Bronchial epithelial cell (primary cell): Measurements from ENCODE around the gene OR51E2. TPM values are rescaled to one million over a fixed set of nuclear protein-coding genes. Genes with fewer than 3 reads are reported as not detected.

Experiments used
- DNase-seq: peaks from one replicate; pipeline ENCODE4 v3.0.0-alpha.2; 2010; ENCODE audit warnings: low read depth
- FAIRE-seq: peaks from 2 replicates; lab custom pipeline; 2011; peaks lifted over from hg19 to GRCh38; lab: Jason Lieb, UNC
- H3K27me3 ChIP-seq: 2 replicates; pipeline ENCODE4 v1.5.1; 2011; ENCODE audit warnings: low read length; ENCODE audit not compliant: control insufficient read depth, insufficient read depth
- H3K36me3 ChIP-seq: 2 replicates; pipeline ENCODE4 v1.5.1; 2011; ENCODE audit warnings: low read length; ENCODE audit not compliant: control insufficient read depth, insufficient read depth
- H3K4me3 ChIP-seq: 2 replicates; pipeline ENCODE4 v1.5.1; 2011; ENCODE audit warnings: mild to moderate bottlenecking, low read depth, low read length, control low read depth
- CTCF ChIP-seq: IDR thresholded peaks from 2 replicates; pipeline ENCODE4 v1.5.1; 2011; ENCODE audit warnings: mild to moderate bottlenecking, moderate library complexity, low read length, control low read depth, inconsistent platforms; ENCODE audit not compliant: insufficient read depth, severe bottlenecking
- total RNA-seq: library from RNA; depleted of rRNA; stranded (reverse); fragments of >200 nt; gene quantifications from 2 replicates; pipeline ENCODE4 v1.2.1, GENCODE V29; 2014

OR51E2 gene
- total RNA-seq, 1 donor from 2014 or later = not detected

GRCh38 chr11:4704790-4705334 is 7.2 kb upstream of the OR51E2 start:
- Histone ChIP-seq H3K27me3 (no peaks in the 10 kb centered on the region), H3K36me3 (no peaks in the 10 kb centered on the region), H3K4me3 (no peak overlapping the region)
- DNase-seq (no peak), FAIRE-seq (no peak)
- no peak for TF ChIP-seq CTCF

DNA sequence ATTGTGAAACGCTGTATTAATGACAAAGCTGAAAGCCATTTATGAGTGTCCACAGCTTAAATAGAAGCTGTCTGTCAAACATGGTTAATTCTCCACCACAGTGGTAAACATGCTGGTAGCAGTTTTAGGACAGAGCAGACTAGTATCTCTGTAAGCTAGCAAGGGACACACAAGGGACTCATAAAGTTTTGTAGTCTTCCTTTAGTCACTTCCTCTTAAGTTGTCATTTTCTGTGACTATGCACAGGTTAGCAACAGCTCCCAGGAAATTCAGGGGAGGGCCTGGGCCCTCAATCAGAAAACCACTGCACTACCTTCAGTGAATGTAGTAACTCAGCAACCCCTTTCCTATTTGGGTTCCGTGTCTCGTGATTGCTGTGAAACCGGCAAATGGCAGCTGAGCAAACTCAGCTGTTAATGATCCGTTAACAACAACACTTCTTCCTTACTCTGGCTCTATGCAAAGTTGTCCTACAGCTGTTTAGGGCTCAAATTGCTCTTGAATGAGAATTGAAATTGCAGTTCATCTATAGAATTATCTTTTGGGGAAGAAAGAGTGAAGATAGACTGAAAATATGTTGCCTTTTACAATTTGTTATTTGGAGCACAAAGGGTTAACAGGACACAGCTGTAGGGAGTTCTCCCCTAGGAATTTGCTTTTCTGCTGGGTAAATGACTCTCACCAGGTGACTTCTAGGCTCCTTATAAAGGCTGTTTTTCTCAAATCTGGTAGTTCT is 6.6 kb upstream of the OR51E2 start, which contains the start of gene MMP26:
Gene MMP26, plus strand, starts transcription at position 731 of the 736 bp plus-strand sequence.
- Histone ChIP-seq H3K27me3 (no peaks in the 10 kb centered on the region), H3K4me3 (no peak within 1 kb of the TSS), H3K36me3 (no peaks in the 10 kb centered on the region)
- no peak for TF ChIP-seq CTCF
- FAIRE-seq = no peak
- DNase-seq = no peak

DNA sequence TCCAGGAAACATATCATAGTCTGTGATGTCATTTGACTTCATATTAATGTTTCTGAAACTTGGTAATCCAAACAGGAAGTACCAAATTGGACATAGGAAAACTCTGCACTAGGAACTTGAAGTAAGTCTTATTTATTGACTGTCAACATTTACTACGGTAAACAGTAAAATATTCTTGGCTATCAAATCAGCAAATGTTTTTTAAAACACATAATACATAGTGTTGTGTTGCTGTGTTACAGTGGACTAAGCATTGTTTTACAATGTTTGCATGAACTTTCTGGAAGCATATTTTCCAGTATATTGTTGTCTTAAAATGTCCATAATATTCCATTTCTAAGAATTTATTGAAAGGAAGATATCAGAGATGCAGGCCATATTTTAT is 2.8 kb upstream of the OR51E2 start:
- H3K27me3 ChIP-seq = no peaks in the 10 kb centered on the region
- TF ChIP-seq CTCF = no peak
- no peak for FAIRE-seq
- no peaks in the 10 kb centered on the region for H3K36me3 ChIP-seq
- no peak overlapping the region for H3K4me3 ChIP-seq
- DNase-seq = no peak

GRCh38 chr11:4699697-4700435 is 2.2 kb upstream of the OR51E2 start:
- FAIRE-seq (no peak), DNase-seq (no peak)
- Histone ChIP-seq H3K36me3 (no peaks in the 10 kb centered on the region), H3K27me3 (no peaks in the 10 kb centered on the region), H3K4me3 (no peak overlapping the region)
- TF ChIP-seq CTCF = no peak

DNA sequence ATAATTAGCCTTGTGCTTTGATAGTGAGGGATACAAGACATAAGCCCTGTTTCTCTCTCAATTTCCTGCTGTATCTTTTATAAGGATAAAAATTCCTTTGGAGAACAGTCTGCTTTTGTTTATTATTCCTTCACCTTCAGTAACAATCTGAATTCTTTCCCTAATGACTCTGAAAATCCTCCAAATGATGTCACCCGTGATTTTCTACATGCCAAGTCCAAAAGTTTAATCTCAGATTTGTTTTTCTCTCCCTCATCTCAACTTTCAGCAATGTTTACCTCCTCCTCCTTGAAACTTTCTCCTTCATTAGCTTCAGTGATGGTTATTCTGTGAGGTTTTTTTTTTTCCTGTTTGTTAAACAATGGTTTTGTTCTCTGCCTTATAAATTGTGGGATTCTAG is 2.2 kb downstream of the OR51E2 start:
- DNase-seq (no peak), FAIRE-seq (no peak)
- Histone ChIP-seq H3K27me3 (no peaks in the 10 kb centered on the region), H3K36me3 (no peaks in the 10 kb centered on the region), H3K4me3 (no peak overlapping the region)
- no peak for TF ChIP-seq CTCF
